Body of pancreas (tissue), 4 donors: ENCODE measurements around the gene ABHD17A. TPM values are rescaled to one million over a fixed set of nuclear protein-coding genes. Genes with fewer than 3 reads are reported as not detected.

Experiments
- ATAC-seq: fragments of 150-250 bp; one replicate; pipeline ENCODE4 v1.9.1; 2016
- DNase-seq, 4 donors: peaks; one replicate each; pipeline ENCODE4 v3.0.0-alpha.2; 2019
- H3K27ac ChIP-seq, 4 donors: fragments of 200-600 bp; sonication (generic); 1 replicate in 3 of 4; 2 replicates in 1 of 4; pipeline versions ENCODE4 v1.5.1 to v1.6.1; 2016 to 2019; ENCODE audit warnings: mild to moderate bottlenecking in 1 of 4, mixed read lengths in 1 of 4, moderate library complexity in 1 of 4
- H3K27me3 ChIP-seq, 2 donors: fragments of 200-600 bp; sonication (generic); one replicate each; pipeline ENCODE4 v1.6.0; 2016; ENCODE audit warnings: mild to moderate bottlenecking in 1 of 2
- H3K36me3 ChIP-seq, 2 donors: fragments of 200-600 bp; sonication (generic); replicated peaks in 1 of 2; 2 replicates each; pipeline ENCODE4 v1.5.1; 2016; ENCODE audit warnings: low read depth in 2 of 2; ENCODE audit not compliant: insufficient read depth in 1 of 2
- H3K4me1 ChIP-seq: fragments of 200-600 bp; sonication (generic); one replicate; pipeline ENCODE4 v1.6.0; 2016
- H3K4me3 ChIP-seq, 2 donors: fragments of 200-600 bp; sonication (generic); 1 replicate in 1 of 2; 2 replicates in 1 of 2; pipeline ENCODE4 v1.5.1; 2016 to 2019
- H3K9me3 ChIP-seq, 3 donors: fragments of 200-600 bp; sonication (generic); 1 replicate in 2 of 3; 2 replicates in 1 of 3; pipeline ENCODE4 v1.5.1; 2016
- POLR2A ChIP-seq, 3 donors: fragments of 450-650 bp; IDR thresholded peaks; one replicate each; pipeline ENCODE4 v1.6.1; 2016; ENCODE audit warnings: antibody characterized with exemption in 3 of 3, mild to moderate bottlenecking in 2 of 3
- WGBS, 2 donors: methylation state at CpG; one replicate each; pipeline ENCODE4 v1.1.5; 2017; 5-methylcytosine and 5-hydroxymethylcytosine counted together
- intact Hi-C: fragments of 100-400 bp; cut with DNase I; formaldehyde crosslinking; loops from one replicate; pipeline ENCODE4 v1.15.1; 2023
- total RNA-seq, 2 donors: library from RNA; depleted of rRNA; stranded (reverse); fragments of >200 nt; gene quantifications; one replicate each; pipeline ENCODE4 v1.1.0, GENCODE V29; 2016
- TF ChIP-seq, protein P1 (sequence below), 7 experiments: fragments of 450-650 bp in 4 of 7; fragments of 200-600 bp in 3 of 7; sonication (generic) in 3 of 7; IDR thresholded peaks; one replicate each; pipeline ENCODE4 v1.5.1; 2016 to 2019; ENCODE audit warnings: antibody characterized with exemption in 7 of 7

ABHD17A gene
- total RNA-seq, 2 donors from 2014 or later = 56.8 to 100 TPM

DNA sequence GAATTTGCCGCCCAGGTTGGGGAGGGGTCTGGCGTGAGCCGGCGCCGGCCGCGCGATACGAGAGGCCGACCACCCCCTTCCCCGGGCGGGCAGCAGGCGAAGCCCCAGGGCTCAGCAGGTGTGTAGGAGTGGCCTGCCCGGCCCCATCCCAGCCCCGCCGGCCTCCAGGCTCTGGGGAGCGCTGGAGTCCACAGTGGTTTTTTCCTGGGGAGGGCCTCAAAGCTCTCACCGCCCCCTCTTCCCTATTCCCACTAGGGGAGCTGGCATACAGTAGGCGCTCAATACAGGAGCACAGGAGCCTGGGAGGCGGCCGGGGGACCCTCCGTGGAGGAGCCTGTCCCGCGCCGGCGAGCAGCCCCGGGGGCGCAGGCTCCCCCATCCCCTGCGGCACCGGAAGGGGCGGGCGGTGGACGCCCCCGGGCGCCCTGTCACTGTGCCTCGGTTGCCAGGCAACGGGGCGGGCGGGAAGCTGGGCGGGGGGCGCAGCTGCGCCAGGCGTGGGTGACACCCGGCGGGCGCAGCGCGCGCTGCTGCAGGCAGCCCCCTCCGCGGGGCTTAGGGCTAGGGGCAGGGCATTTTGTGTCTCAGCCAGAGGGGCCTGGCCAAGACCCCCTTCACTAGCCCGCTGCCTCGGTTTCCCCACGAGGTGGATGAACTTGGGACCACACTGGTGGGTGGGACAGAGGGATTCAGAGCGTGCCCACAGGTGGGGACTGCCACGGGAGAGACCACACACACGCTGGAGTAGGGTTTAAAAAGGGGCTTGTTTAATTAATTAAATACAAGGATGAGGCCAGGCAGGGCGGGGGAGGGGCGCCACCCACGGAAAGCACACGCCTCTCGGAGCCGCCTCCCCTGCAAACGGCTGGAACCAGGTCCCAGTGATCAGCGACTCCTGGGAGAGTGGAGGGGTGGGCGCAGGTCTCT, 33.4 kb downstream of the ABHD17A start:
- H3K27ac ChIP-seq = no peak overlapping the region
- no peak overlapping the region for H3K4me3 ChIP-seq
- H3K27me3 ChIP-seq = no peaks in the 10 kb centered on the region
- DNase-seq (peak in 1 of 4 donors; percentile 16), ATAC-seq (no peak)
- intact Hi-C loops = no loop called here
- H3K36me3 ChIP-seq = no peaks in the 10 kb centered on the region
- H3K4me1 ChIP-seq = peaks cover 44% of the 10 kb centered on the region
- H3K9me3 ChIP-seq = no peaks in the 10 kb centered on the region
- 39 to 50% methylated on average over 23 to 45 of the region's 66 CpGs for WGBS, 2 donors
- TF ChIP-seq, protein P1, sequence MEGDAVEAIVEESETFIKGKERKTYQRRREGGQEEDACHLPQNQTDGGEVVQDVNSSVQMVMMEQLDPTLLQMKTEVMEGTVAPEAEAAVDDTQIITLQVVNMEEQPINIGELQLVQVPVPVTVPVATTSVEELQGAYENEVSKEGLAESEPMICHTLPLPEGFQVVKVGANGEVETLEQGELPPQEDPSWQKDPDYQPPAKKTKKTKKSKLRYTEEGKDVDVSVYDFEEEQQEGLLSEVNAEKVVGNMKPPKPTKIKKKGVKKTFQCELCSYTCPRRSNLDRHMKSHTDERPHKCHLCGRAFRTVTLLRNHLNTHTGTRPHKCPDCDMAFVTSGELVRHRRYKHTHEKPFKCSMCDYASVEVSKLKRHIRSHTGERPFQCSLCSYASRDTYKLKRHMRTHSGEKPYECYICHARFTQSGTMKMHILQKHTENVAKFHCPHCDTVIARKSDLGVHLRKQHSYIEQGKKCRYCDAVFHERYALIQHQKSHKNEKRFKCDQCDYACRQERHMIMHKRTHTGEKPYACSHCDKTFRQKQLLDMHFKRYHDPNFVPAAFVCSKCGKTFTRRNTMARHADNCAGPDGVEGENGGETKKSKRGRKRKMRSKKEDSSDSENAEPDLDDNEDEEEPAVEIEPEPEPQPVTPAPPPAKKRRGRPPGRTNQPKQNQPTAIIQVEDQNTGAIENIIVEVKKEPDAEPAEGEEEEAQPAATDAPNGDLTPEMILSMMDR (IDR thresholded peaks at IDR 0.05) = no peak
- TF ChIP-seq POLR2A (IDR thresholded peaks at IDR 0.05) = no peak

DNA sequence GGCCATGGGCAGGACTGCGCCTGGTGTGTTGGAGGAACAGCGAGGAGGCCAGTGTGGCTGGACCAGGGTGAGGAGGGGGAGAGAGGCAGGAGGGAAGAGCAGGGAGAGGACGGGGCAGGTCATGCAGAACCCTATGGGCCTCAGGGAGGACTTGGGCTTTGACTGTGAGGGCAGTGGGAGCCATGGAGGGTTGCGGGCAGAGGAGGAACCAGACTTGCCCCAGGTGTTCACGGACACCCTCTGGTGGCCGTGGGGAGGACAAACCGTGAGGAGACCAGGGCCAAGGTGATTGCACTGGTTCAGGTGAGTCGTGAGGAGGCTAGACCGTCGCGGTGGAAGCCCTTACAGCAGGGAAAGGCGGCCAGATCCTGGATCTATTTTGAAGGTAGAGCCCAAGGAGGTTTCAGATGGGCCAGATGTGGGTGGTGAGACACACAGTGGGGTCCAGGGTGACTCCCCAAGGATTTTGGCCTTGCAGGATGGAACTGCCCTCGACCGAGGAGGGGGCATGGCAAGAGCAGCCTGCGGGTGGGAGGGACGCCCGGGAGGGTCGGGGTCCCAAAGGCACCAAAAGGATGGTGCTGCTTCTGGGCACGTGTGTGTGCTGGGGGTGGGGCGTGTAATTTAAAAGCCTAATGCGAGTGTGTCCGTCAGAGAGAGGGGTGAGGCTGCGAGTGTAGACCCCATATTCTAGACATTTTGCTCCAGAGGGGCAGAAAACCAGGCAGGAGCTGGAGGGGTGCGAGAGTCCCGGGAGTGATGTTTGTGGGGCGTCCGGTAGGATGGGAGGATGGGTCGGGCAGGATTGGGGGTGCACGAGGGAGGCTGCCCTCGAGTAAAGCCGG, 34.3 kb downstream of the ABHD17A start:
- Histone ChIP-seq H3K4me3 (no peak overlapping the region), H3K27ac (no peak overlapping the region), H3K9me3 (no peaks in the 10 kb centered on the region), H3K4me1 (peaks cover 46% of the 10 kb centered on the region), H3K36me3 (no peaks in the 10 kb centered on the region), H3K27me3 (no peaks in the 10 kb centered on the region)
- intact Hi-C loops = no loop called here
- TF ChIP-seq, protein P1 (IDR thresholded peaks at IDR 0.05) = no peak
- TF ChIP-seq POLR2A (IDR thresholded peaks at IDR 0.05) = no peak
- WGBS, 2 donors = 65 to 75% methylated on average over 30 to 31 of the region's 31 CpGs
- ATAC-seq = no peak
- DNase-seq = peak in 1 of 4 donors; percentile 13

GRCh38 chr19:1849886-1850398, 35.4 kb downstream of the ABHD17A start:
- Histone ChIP-seq H3K36me3 (no peaks in the 10 kb centered on the region), H3K4me1 (peaks cover 46% of the 10 kb centered on the region), H3K27ac (no peak overlapping the region), H3K9me3 (no peaks in the 10 kb centered on the region), H3K27me3 (no peaks in the 10 kb centered on the region), H3K4me3 (no peak overlapping the region)
- WGBS, 2 donors = 71 to 84% methylated on average over 10 of the region's 10 CpGs
- ATAC-seq = no peak
- DNase-seq = no peak
- intact Hi-C loops = no loop called here
- TF ChIP-seq, protein P1 (IDR thresholded peaks at IDR 0.05) = no peak
- no peak for TF ChIP-seq POLR2A (IDR thresholded peaks at IDR 0.05)

- Histone ChIP-seq H3K4me3 (no peak overlapping the region), H3K4me1 (peaks cover 50% of the 10 kb centered on the region), H3K27ac (peak overlapping the region in 3 of 4 donors; percentile 99 to 100 (median 100)), H3K36me3 (no peaks in the 10 kb centered on the region), H3K9me3 (no peaks in the 10 kb centered on the region), H3K27me3 (no peaks in the 10 kb centered on the region)
- TF ChIP-seq, protein P1 (IDR thresholded peaks at IDR 0.05) = no peak
- no peak for TF ChIP-seq POLR2A (IDR thresholded peaks at IDR 0.05)
- no peak for DNase-seq
- intact Hi-C loops = no loop called here
- WGBS, 2 donors = 34 to 46% methylated on average over 5 of the region's 5 CpGs
- ATAC-seq = no peak
Observed at GRCh38 chr19:1849132-1849474, 36.2 kb downstream of the ABHD17A start.
